Chondrocyte (in vitro differentiated cells): ENCODE data around the gene NOC4L. TPM values are rescaled to one million over a fixed set of nuclear protein-coding genes. Genes with fewer than 3 reads are reported as not detected.

Experiments used
- DNase-seq: peaks from one replicate; pipeline ENCODE4 v3.0.0; 2021; ENCODE audit warnings: mixed read lengths, low spot score
- H3K27ac Mint-ChIP-seq: one replicate; pipeline ENCODE4 v1.8.0; 2021; ENCODE audit warnings: mild to moderate bottlenecking, moderate library complexity, mixed read lengths; ENCODE audit not compliant: unreplicated experiment
- H3K27me3 Mint-ChIP-seq: 2 replicates; pipeline ENCODE4 v1.8.0; 2021; ENCODE audit warnings: low read depth, mixed read lengths
- H3K36me3 Mint-ChIP-seq: 2 replicates; pipeline ENCODE4 v1.8.0; 2021; ENCODE audit warnings: low read depth, mixed read lengths
- H3K4me1 Mint-ChIP-seq: 2 replicates; pipeline ENCODE4 v1.8.0; 2021; ENCODE audit warnings: low read depth, mild to moderate bottlenecking, mixed read lengths
- H3K4me3 Mint-ChIP-seq: one replicate; pipeline ENCODE4 v1.8.0; 2021; ENCODE audit warnings: mild to moderate bottlenecking, moderate library complexity, mixed read lengths; ENCODE audit not compliant: unreplicated experiment
- H3K9me3 Mint-ChIP-seq: 2 replicates; pipeline ENCODE4 v1.8.0; 2021; ENCODE audit warnings: low read depth, mixed read lengths
- CTCF ChIP-seq: fragments of 200-600 bp; sonication (generic); IDR thresholded peaks from 2 replicates; pipeline ENCODE4 v1.5.0; 2021; ENCODE audit warnings: antibody characterized with exemption, mild to moderate bottlenecking, moderate library complexity
- total RNA-seq: library from RNA; stranded (reverse); gene quantifications from 3 replicates; pipeline ENCODE4 v1.2.1, GENCODE V29; 2021

Gene NOC4L
- total RNA-seq, 1 donor from 2014 or later: 16.0 TPM

- TF ChIP-seq CTCF: no peak
- Mint-ChIP-seq H3K9me3 (no peaks in the 10 kb centered on the region), H3K27ac (no peak overlapping the region), H3K36me3 (peaks cover 31% of the 10 kb centered on the region), H3K27me3 (no peaks in the 10 kb centered on the region), H3K4me3 (no peak overlapping the region), H3K4me1 (peaks cover 9% of the 10 kb centered on the region)
- DNase-seq: no peak
These were observed 35.9 kb upstream of the NOC4L start for GRCh38 chr12:132108211-132108832.

GRCh38 chr12:132109741-132110140 lies 34.5 kb upstream of the NOC4L start:
- peaks cover 9% of the 10 kb centered on the region for H3K4me1 Mint-ChIP-seq
- DNase-seq: no peak
- H3K9me3 Mint-ChIP-seq: no peaks in the 10 kb centered on the region
- no peaks in the 10 kb centered on the region for H3K27me3 Mint-ChIP-seq
- TF ChIP-seq CTCF: no peak
- H3K27ac Mint-ChIP-seq: no peak overlapping the region
- H3K4me3 Mint-ChIP-seq: no peak overlapping the region
- H3K36me3 Mint-ChIP-seq: peaks cover 38% of the 10 kb centered on the region

- TF ChIP-seq CTCF: no peak
- Mint-ChIP-seq H3K9me3 (no peaks in the 10 kb centered on the region), H3K27me3 (no peaks in the 10 kb centered on the region), H3K36me3 (peaks cover 36% of the 10 kb centered on the region), H3K27ac (no peak overlapping the region), H3K4me1 (peaks cover 9% of the 10 kb centered on the region), H3K4me3 (no peak overlapping the region)
- DNase-seq: no peak
These were observed 33.6 kb upstream of the NOC4L start for GRCh38 chr12:132110677-132111076.

GRCh38 chr12:132111654-132112304 lies 32.5 kb upstream of the NOC4L start:
- peaks cover 40% of the 10 kb centered on the region for H3K36me3 Mint-ChIP-seq
- no peaks in the 10 kb centered on the region for H3K9me3 Mint-ChIP-seq
- no peak overlapping the region for H3K27ac Mint-ChIP-seq
- H3K4me3 Mint-ChIP-seq: no peak overlapping the region
- no peak for DNase-seq
- no peaks in the 10 kb centered on the region for H3K27me3 Mint-ChIP-seq
- H3K4me1 Mint-ChIP-seq: peaks cover 6% of the 10 kb centered on the region
- no peak for TF ChIP-seq CTCF

- H3K4me3 Mint-ChIP-seq: no peak overlapping the region
These were observed 29.6 kb upstream of the NOC4L start for GRCh38 chr12:132114667-132115066.

More at GRCh38 chr12:132114667-132115066, 29.6 kb upstream of the NOC4L start:
- DNase-seq: no peak
- TF ChIP-seq CTCF: no peak
- no peaks in the 10 kb centered on the region for H3K4me1 Mint-ChIP-seq
- H3K27ac Mint-ChIP-seq: no peak overlapping the region
- peaks cover 34% of the 10 kb centered on the region for H3K36me3 Mint-ChIP-seq
- no peaks in the 10 kb centered on the region for H3K9me3 Mint-ChIP-seq
- no peaks in the 10 kb centered on the region for H3K27me3 Mint-ChIP-seq
